Neuronal stem cell (in vitro differentiated cells): ENCODE results near the gene FMN2.
A peak's percentile ranks its signal among the peaks of the same experiment; 100 is the strongest.

Experiments
- DNase-seq: peaks from one replicate; pipeline ENCODE4 v3.0.0-alpha.2; 2013; ENCODE audit warnings: low spot score
- H2AFZ ChIP-seq: one replicate; pipeline ENCODE4 v1.6.1; 2013; ENCODE audit warnings: mild to moderate bottlenecking, low read length, inconsistent platforms
- H2AK5ac ChIP-seq: 2 replicates; pipeline ENCODE4 v1.6.1; 2013; ENCODE audit warnings: low read depth, mild to moderate bottlenecking, inconsistent platforms, low read length, moderate library complexity, mixed read lengths
- H2BK120ac ChIP-seq: 2 replicates; pipeline ENCODE4 v1.6.1; 2013; ENCODE audit warnings: low read depth, mild to moderate bottlenecking, inconsistent platforms, low read length, moderate library complexity, mixed read lengths
- H2BK12ac ChIP-seq: one replicate; pipeline ENCODE4 v1.6.1; 2013; ENCODE audit warnings: low read length, inconsistent platforms
- H2BK15ac ChIP-seq: 2 replicates; pipeline ENCODE4 v1.6.1; 2013; ENCODE audit warnings: mild to moderate bottlenecking, low read length, inconsistent platforms, mixed read lengths
- H2BK5ac ChIP-seq: one replicate; pipeline ENCODE4 v1.6.1; 2013; ENCODE audit warnings: inconsistent platforms, mild to moderate bottlenecking, low read length, moderate library complexity
- H3K14ac ChIP-seq: one replicate; pipeline ENCODE4 v1.6.1; 2013; ENCODE audit warnings: low read length, inconsistent platforms
- H3K18ac ChIP-seq: 2 replicates; pipeline ENCODE4 v1.6.1; 2013; ENCODE audit warnings: low read length, inconsistent platforms
- H3K23ac ChIP-seq: 2 replicates; pipeline ENCODE4 v1.6.1; 2013; ENCODE audit warnings: low read depth, mild to moderate bottlenecking, mixed read lengths, low read length, inconsistent platforms; ENCODE audit not compliant: poor library complexity
- H3K27ac ChIP-seq: replicated peaks from 3 replicates; pipeline ENCODE4 v1.5.1; 2013; ENCODE audit warnings: low read length, inconsistent platforms
- H3K27me3 ChIP-seq, 3 experiments: 2 replicates each; pipeline ENCODE4 v1.6.1; 2013; ENCODE audit warnings: low read length in 3 of 3, mild to moderate bottlenecking in 2 of 3, inconsistent platforms in 1 of 3, low read depth in 1 of 3, mixed read lengths in 1 of 3, moderate library complexity in 1 of 3; ENCODE audit not compliant: control insufficient read depth in 3 of 3, insufficient read depth in 3 of 3
- H3K36me3 ChIP-seq, 2 donors: replicated peaks in 1 of 2; 2 replicates each; pipeline ENCODE4 v1.6.1; 2013; ENCODE audit warnings: low read length in 2 of 2; ENCODE audit not compliant: control insufficient read depth in 2 of 2, insufficient read depth in 2 of 2
- H3K4ac ChIP-seq: 2 replicates; pipeline ENCODE4 v1.6.1; 2013; ENCODE audit warnings: inconsistent platforms, mild to moderate bottlenecking, low read length, moderate library complexity
- H3K4me1 ChIP-seq, 2 donors: 1 replicate in 1 of 2; 2 replicates in 1 of 2; pipeline ENCODE4 v1.6.1; 2013; ENCODE audit warnings: low read length in 2 of 2, low read depth in 1 of 2; ENCODE audit not compliant: control insufficient read depth in 2 of 2, insufficient read depth in 1 of 2
- H3K4me2 ChIP-seq: one replicate; pipeline ENCODE4 v1.6.1; 2013; ENCODE audit warnings: mild to moderate bottlenecking, low read length, inconsistent platforms; ENCODE audit not compliant: insufficient read depth, poor library complexity, severe bottlenecking
- H3K4me3 ChIP-seq, 2 donors: 2 replicates each; pipeline ENCODE4 v1.5.1; 2013; ENCODE audit warnings: low read length in 2 of 2, mild to moderate bottlenecking in 2 of 2, inconsistent platforms in 1 of 2, moderate library complexity in 1 of 2
- H3K79me1 ChIP-seq: one replicate; pipeline ENCODE4 v1.6.1; 2013; ENCODE audit warnings: low read depth, mild to moderate bottlenecking, inconsistent platforms, low read length, moderate library complexity
- H3K9ac ChIP-seq: one replicate; pipeline ENCODE4 v1.6.1; 2013; ENCODE audit warnings: mild to moderate bottlenecking, low read depth, low read length, inconsistent platforms; ENCODE audit not compliant: poor library complexity
- H3K9me3 ChIP-seq, 2 donors: replicated peaks in 1 of 2; 2 replicates each; pipeline versions ENCODE3 to v1.6.1; 2013; ENCODE audit warnings: low read length in 2 of 2, mild to moderate bottlenecking in 2 of 2, inconsistent platforms in 1 of 2, low read depth in 1 of 2, mixed read lengths in 1 of 2, moderate library complexity in 1 of 2; ENCODE audit not compliant: control insufficient read depth in 2 of 2, insufficient read depth in 1 of 2
- H4K8ac ChIP-seq: one replicate; pipeline ENCODE4 v1.6.1; 2013; ENCODE audit warnings: low read depth, mild to moderate bottlenecking, inconsistent platforms, low read length, moderate library complexity
- H4K91ac ChIP-seq: one replicate; pipeline ENCODE4 v1.6.1; 2013; ENCODE audit warnings: low read length, low read depth, mild to moderate bottlenecking, inconsistent platforms; ENCODE audit not compliant: poor library complexity
- WGBS, 2 donors: extraction: QIAGEN DNeasy Blood & Tissue Kit; methylation state at CpG; one replicate each; pipeline ENCODE4 v1.1.7; 2013; ENCODE audit warnings: missing lambda C conversion rate in 2 of 2, mixed read lengths in 1 of 2; ENCODE audit not compliant: insufficient read length in 2 of 2, insufficient replicate concordance in 1 of 2; ENCODE audit errors: extremely low coverage in 2 of 2; 5-methylcytosine and 5-hydroxymethylcytosine counted together

FMN2 gene

GRCh38 chr1:240405751-240406150, 314.1 kb downstream of the FMN2 start:
- Histone ChIP-seq H3K36me3 (no peaks in the 10 kb centered on the region), H2AFZ (no peak overlapping the region), H2BK15ac (no peak overlapping the region), H3K4me1 (no peaks in the 10 kb centered on the region), H3K23ac (no peak overlapping the region), H2AK5ac (no peak overlapping the region), H2BK5ac (no peak overlapping the region), H3K4me3 (peak overlapping the region in 1 of 2 donors; percentile 72), H2BK12ac (no peak overlapping the region), H3K79me1 (no peaks in the 10 kb centered on the region), H3K4me2 (peak overlapping the region; percentile 25), H3K14ac (no peak overlapping the region), H4K91ac (no peak overlapping the region), H3K9me3 (no peaks in the 10 kb centered on the region), H3K18ac (peak overlapping the region; percentile 85), H3K27ac (no peak overlapping the region), H3K4ac (no peak overlapping the region), H3K27me3 (no peaks in the 10 kb centered on the region), H4K8ac (no peak overlapping the region), H2BK120ac (no peak overlapping the region), H3K9ac (no peak overlapping the region)
- DNase-seq = peak; percentile 8
- whole genome bisulfite sequencing, 2 donors = no CpG with 5 or more reads among the region's 12 CpGs

- H3K4me2 ChIP-seq = no peak overlapping the region
- H4K91ac ChIP-seq = no peak overlapping the region
- H3K27ac ChIP-seq = no peak overlapping the region
- no peaks in the 10 kb centered on the region for H3K79me1 ChIP-seq
- no peaks in the 10 kb centered on the region for H3K4me1 ChIP-seq
- no peaks in the 10 kb centered on the region for H3K9me3 ChIP-seq
- H3K4ac ChIP-seq = no peak overlapping the region
- H3K18ac ChIP-seq = no peak overlapping the region
- DNase-seq = no peak
- no peaks in the 10 kb centered on the region for H3K36me3 ChIP-seq
- H3K23ac ChIP-seq = no peak overlapping the region
- no peak overlapping the region for H2AFZ ChIP-seq
- H2AK5ac ChIP-seq = no peak overlapping the region
- H3K4me3 ChIP-seq = no peak overlapping the region
- no peak overlapping the region for H2BK120ac ChIP-seq
- no peak overlapping the region for H4K8ac ChIP-seq
- H2BK12ac ChIP-seq = no peak overlapping the region
- H3K27me3 ChIP-seq = no peaks in the 10 kb centered on the region
- no peak overlapping the region for H3K14ac ChIP-seq
- no CpG with 5 or more reads among the region's 5 CpGs for WGBS, 2 donors
- H2BK5ac ChIP-seq = no peak overlapping the region
- no peak overlapping the region for H2BK15ac ChIP-seq
- no peak overlapping the region for H3K9ac ChIP-seq
Observed at GRCh38 chr1:240407407-240407806, 315.7 kb downstream of the FMN2 start.

GRCh38 chr1:240409615-240410014, 317.9 kb downstream of the FMN2 start:
- no peak overlapping the region for H2BK12ac ChIP-seq
- H3K9ac ChIP-seq = no peak overlapping the region
- H4K8ac ChIP-seq = no peak overlapping the region
- no peak overlapping the region for H3K18ac ChIP-seq
- no peak overlapping the region for H3K23ac ChIP-seq
- no peak overlapping the region for H2AFZ ChIP-seq
- no peak overlapping the region for H2BK15ac ChIP-seq
- no peak overlapping the region for H2BK120ac ChIP-seq
- H3K36me3 ChIP-seq = no peaks in the 10 kb centered on the region
- H3K9me3 ChIP-seq = no peaks in the 10 kb centered on the region
- no peak overlapping the region for H2BK5ac ChIP-seq
- H3K4ac ChIP-seq = no peak overlapping the region
- no peaks in the 10 kb centered on the region for H3K4me1 ChIP-seq
- H3K27me3 ChIP-seq = no peaks in the 10 kb centered on the region
- H3K4me2 ChIP-seq = no peak overlapping the region
- no peak overlapping the region for H3K4me3 ChIP-seq
- no peak overlapping the region for H3K27ac ChIP-seq
- no peak overlapping the region for H2AK5ac ChIP-seq
- H3K79me1 ChIP-seq = no peaks in the 10 kb centered on the region
- no peak for DNase-seq
- no peak overlapping the region for H4K91ac ChIP-seq
- H3K14ac ChIP-seq = no peak overlapping the region

GRCh38 chr1:240413732-240414131, 322.0 kb downstream of the FMN2 start:
- H3K36me3 ChIP-seq = no peaks in the 10 kb centered on the region
- no peaks in the 10 kb centered on the region for H3K79me1 ChIP-seq
- no peaks in the 10 kb centered on the region for H3K9me3 ChIP-seq
- H3K14ac ChIP-seq = no peak overlapping the region
- WGBS, 2 donors = no CpG with 5 or more reads among the region's 5 CpGs
- no peak overlapping the region for H3K9ac ChIP-seq
- no peak overlapping the region for H2BK12ac ChIP-seq
- H3K18ac ChIP-seq = no peak overlapping the region
- H2BK120ac ChIP-seq = no peak overlapping the region
- H4K8ac ChIP-seq = no peak overlapping the region
- no peaks in the 10 kb centered on the region for H3K27me3 ChIP-seq
- DNase-seq = no peak
- no peak overlapping the region for H2BK15ac ChIP-seq
- no peak overlapping the region for H3K4ac ChIP-seq
- no peak overlapping the region for H3K4me2 ChIP-seq
- H3K23ac ChIP-seq = no peak overlapping the region
- H2AK5ac ChIP-seq = no peak overlapping the region
- no peak overlapping the region for H2AFZ ChIP-seq
- H3K4me1 ChIP-seq = no peaks in the 10 kb centered on the region
- no peak overlapping the region for H3K27ac ChIP-seq
- no peak overlapping the region for H4K91ac ChIP-seq
- H3K4me3 ChIP-seq = no peak overlapping the region
- no peak overlapping the region for H2BK5ac ChIP-seq
